H1 (cell line): ENCODE data around the gene TDP1. TPM values are rescaled to one million over a fixed set of nuclear protein-coding genes. Genes with fewer than 3 reads are reported as not detected.

ENCODE experiments used
- CHD7 ChIP-seq: fragments of 300-600 bp; sonication (generic); IDR thresholded peaks from 2 replicates; pipeline ENCODE4 v1.7.1; 2012; ENCODE audit warnings: low read length, moderate library complexity, mild to moderate bottlenecking, inconsistent platforms; ENCODE audit not compliant: insufficient replicate concordance
- CTCF ChIP-seq, 3 experiments: IDR thresholded peaks; 1 replicate in 2 of 3; 2 replicates in 1 of 3; pipeline versions ENCODE4 v1.5.1 to v1.6.1; 2011; ENCODE audit warnings: low read length in 3 of 3, mild to moderate bottlenecking in 3 of 3, inconsistent platforms in 2 of 3, low read depth in 1 of 3, moderate library complexity in 1 of 3; ENCODE audit not compliant: insufficient read depth in 1 of 3; ENCODE audit errors: control extremely low read depth in 1 of 3
- HDAC6 ChIP-seq: IDR thresholded peaks from one replicate; pipeline ENCODE4 v1.7.1; 2012; ENCODE audit warnings: low read depth, mild to moderate bottlenecking, inconsistent platforms, low read length, moderate library complexity
- MAX ChIP-seq: IDR thresholded peaks from 2 replicates; pipeline ENCODE4 v1.6.1; 2012; ENCODE audit warnings: inconsistent platforms
- RAD21 ChIP-seq, 2 experiments: IDR thresholded peaks in 1 of 2; conservative IDR thresholded peaks in 1 of 2; 2 replicates each; pipeline ENCODE4 v1.6.1; 2011; ENCODE audit warnings: low read depth in 2 of 2, low read length in 2 of 2, improper control_type of control experiment in 1 of 2, inconsistent platforms in 1 of 2, mild to moderate bottlenecking in 1 of 2, moderate library complexity in 1 of 2
- SP2 ChIP-seq: IDR thresholded peaks from 2 replicates; pipeline ENCODE4 v1.6.1; 2012; ENCODE audit warnings: mild to moderate bottlenecking, low read length, inconsistent platforms
- TCF12 ChIP-seq: IDR thresholded peaks from 2 replicates; pipeline ENCODE4 v1.6.1; 2011; ENCODE audit warnings: low read depth, mild to moderate bottlenecking, low read length
- TEAD4 ChIP-seq: IDR thresholded peaks from 2 replicates; pipeline ENCODE4 v1.6.1; 2012; ENCODE audit warnings: low read depth, low read length, inconsistent platforms, mixed read lengths
- polyA plus RNA-seq, 7 experiments: library from polyadenylated mRNA; depleted of rRNA in 3 of 7; stranded (reverse) in 5 of 7; unstranded in 2 of 7; fragments of >200 nt in 5 of 7; fragments of 200-250 nt in 2 of 7; gene quantifications; 1 replicate in 5 of 7; 2 replicates in 1 of 7; 4 replicates in 1 of 7; pipeline versions ENCODE4 v1.2.1 to v1.2.3, GENCODE V29; 2011 to 2013; ENCODE audit warnings: missing spikeins in 2 of 7, mixed read lengths in 2 of 7
- total RNA-seq: library from RNA; stranded (reverse); fragmentation: NEBNext Ultra II Directional; extraction: Animal tissue kit (Norgen Biotek cat#: 25700); gene quantifications from 2 replicates; pipeline ENCODE4 v1.2.1, GENCODE V29; 2021

TDP1 gene
- total and polyA plus RNA-seq, 2 of the 8 experiments (the other 6 are each of a cell fraction or from before 2014, with no cell fraction given) = 32.2 to 69.9 TPM

GRCh38 chr14:89909586-89909985 lies 46.1 kb upstream of the TDP1 start (continued):
- TF ChIP-seq CHD7 (no peak), SP2 (no peak), TCF12 (no peak), CTCF (IDR thresholded peaks at IDR 0.05; ENCODE audit: control extremely low read depth in 1 of 3, insufficient read depth in 1 of 3, low read depth in 1 of 3, low read length in 3 of 3) (no peak), RAD21 (IDR thresholded peaks at IDR 0.05 in 1 of 2, conservative IDR thresholded peaks at IDR 0.05 in 1 of 2; ENCODE audit: low read depth in 2 of 2, low read length in 2 of 2) (no peak), MAX (no peak), HDAC6 (no peak), TEAD4 (no peak)
- TF ChIP-seq, all 59 proteins: peak for 0
